Liver (tissue), 9 donors: Measurements from ENCODE around the gene TOP1. TPM values are rescaled to one million over a fixed set of nuclear protein-coding genes. Genes with fewer than 3 reads are reported as not detected.
A peak's percentile ranks its signal among the peaks of the same experiment; 100 is the strongest.

Source experiments
- DNase-seq: peaks from one replicate; pipeline ENCODE4 v3.0.0-alpha.2; 2017; ENCODE audit warnings: low spot score
- H3K27ac ChIP-seq, 2 donors: one replicate each; pipeline ENCODE4 v1.7.0; 2013; ENCODE audit warnings: inconsistent platforms in 2 of 2, low read length in 2 of 2, control low read depth in 1 of 2, low read depth in 1 of 2, mild to moderate bottlenecking in 1 of 2
- H3K27me3 ChIP-seq, 4 donors: one replicate each; pipeline versions ENCODE4 v1.6.1 to v1.7.0; 2013; ENCODE audit warnings: low read length in 3 of 4, inconsistent platforms in 1 of 4, mild to moderate bottlenecking in 1 of 4, moderate library complexity in 1 of 4; ENCODE audit not compliant: control insufficient read depth in 4 of 4, insufficient read depth in 4 of 4
- H3K36me3 ChIP-seq, 4 donors: one replicate each; pipeline versions ENCODE4 v1.6.1 to v1.7.0; 2013; ENCODE audit warnings: low read length in 3 of 4, mild to moderate bottlenecking in 3 of 4, low read depth in 1 of 4, moderate library complexity in 1 of 4; ENCODE audit not compliant: control insufficient read depth in 4 of 4, insufficient read depth in 3 of 4
- H3K4me1 ChIP-seq, 4 donors: one replicate each; pipeline versions ENCODE4 v1.6.1 to v1.7.0; 2013; ENCODE audit warnings: low read length in 3 of 4, mild to moderate bottlenecking in 3 of 4, moderate library complexity in 1 of 4; ENCODE audit not compliant: control insufficient read depth in 4 of 4, insufficient read depth in 4 of 4
- H3K4me3 ChIP-seq, 3 donors: one replicate each; pipeline versions ENCODE4 v1.6.1 to v1.7.0; 2013; ENCODE audit warnings: low read length in 3 of 3, control low read depth in 1 of 3, low read depth in 1 of 3, mild to moderate bottlenecking in 1 of 3
- H3K9ac ChIP-seq, 2 donors: one replicate each; pipeline ENCODE4 v1.7.0; 2013; ENCODE audit warnings: low read length in 2 of 2, mild to moderate bottlenecking in 2 of 2, moderate library complexity in 2 of 2, control low read depth in 1 of 2, low read depth in 1 of 2
- H3K9me3 ChIP-seq, 4 donors: one replicate each; pipeline versions ENCODE4 v1.6.1 to v1.7.0; 2013; ENCODE audit warnings: low read length in 3 of 4; ENCODE audit not compliant: control insufficient read depth in 4 of 4
- EGR1 ChIP-seq, 2 donors: IDR thresholded peaks; 2 replicates each; pipeline ENCODE4 v1.6.1; 2016 to 2018; ENCODE audit warnings: antibody characterized with exemption in 2 of 2, low read depth in 2 of 2
- HNF4A ChIP-seq, 2 donors: conservative IDR thresholded peaks; 2 replicates each; pipeline ENCODE4 v1.6.1; 2016; ENCODE audit warnings: antibody characterized with exemption in 2 of 2, mild to moderate bottlenecking in 2 of 2
- HNF4G ChIP-seq: IDR thresholded peaks from 2 replicates; pipeline ENCODE4 v1.6.1; 2016; ENCODE audit warnings: antibody characterized with exemption
- JUND ChIP-seq, 2 donors: IDR thresholded peaks; 2 replicates each; pipeline ENCODE4 v1.6.1; 2016; ENCODE audit warnings: antibody characterized with exemption in 2 of 2
- NR2F2 ChIP-seq: IDR thresholded peaks from 2 replicates; pipeline ENCODE4 v1.6.1; 2016; ENCODE audit warnings: antibody characterized with exemption
- RAD21 ChIP-seq, 2 donors: IDR thresholded peaks; 2 replicates each; pipeline ENCODE4 v1.6.1; 2016; ENCODE audit warnings: antibody characterized with exemption in 2 of 2, mild to moderate bottlenecking in 2 of 2
- RXRA ChIP-seq, 2 donors: IDR thresholded peaks; 2 replicates each; pipeline ENCODE4 v1.6.1; 2017 to 2018; ENCODE audit warnings: antibody characterized with exemption in 2 of 2, mild to moderate bottlenecking in 1 of 2
- WGBS: extraction: QIAGEN DNeasy Blood & Tissue Kit; methylation state at CpG from one replicate; pipeline ENCODE4 v1.1.7; 2013; 5-methylcytosine and 5-hydroxymethylcytosine counted together
- polyA plus RNA-seq, 2 donors: library from polyadenylated mRNA; stranded (reverse) in 1 of 2; unstranded in 1 of 2; fragments of 200-250 nt in 1 of 2; fragments of >200 nt in 1 of 2; fragmentation: Nextera tagmentation in 1 of 2; extraction: Ambion mirVana in 1 of 2; gene quantifications; one replicate each; pipeline versions ENCODE4 v1.2.1 to v1.2.3, GENCODE V29; 2013 to 2015
- total RNA-seq, 2 donors: library from RNA; depleted of rRNA; stranded (reverse); fragments of >200 nt; gene quantifications; one replicate each; pipeline ENCODE4 v1.2.3, GENCODE V29; 2014
- TF ChIP-seq, protein P1 (sequence below): fragments of 150-350 bp; IDR thresholded peaks from 2 replicates; pipeline ENCODE4 v1.5.1; 2017; ENCODE audit warnings: improper control_type of control experiment, low read depth, low read length; ENCODE audit not compliant: missing input control
- TF ChIP-seq, protein P2 (sequence below): IDR thresholded peaks from 2 replicates; pipeline ENCODE4 v1.6.1; 2016; ENCODE audit warnings: antibody characterized with exemption
- TF ChIP-seq, protein P3 (sequence below): IDR thresholded peaks from 2 replicates; pipeline ENCODE4 v1.6.1; 2016; ENCODE audit warnings: antibody characterized with exemption
- donor health status: healthy.
- donor health status: healthy.
- donor health status: healthy.
- donor health status: healthy.
- donor health status: healthy.

Gene TOP1
- total and polyA plus RNA-seq, 4 donors: 13.7 to 62.1 (median 19.4) TPM

DNA sequence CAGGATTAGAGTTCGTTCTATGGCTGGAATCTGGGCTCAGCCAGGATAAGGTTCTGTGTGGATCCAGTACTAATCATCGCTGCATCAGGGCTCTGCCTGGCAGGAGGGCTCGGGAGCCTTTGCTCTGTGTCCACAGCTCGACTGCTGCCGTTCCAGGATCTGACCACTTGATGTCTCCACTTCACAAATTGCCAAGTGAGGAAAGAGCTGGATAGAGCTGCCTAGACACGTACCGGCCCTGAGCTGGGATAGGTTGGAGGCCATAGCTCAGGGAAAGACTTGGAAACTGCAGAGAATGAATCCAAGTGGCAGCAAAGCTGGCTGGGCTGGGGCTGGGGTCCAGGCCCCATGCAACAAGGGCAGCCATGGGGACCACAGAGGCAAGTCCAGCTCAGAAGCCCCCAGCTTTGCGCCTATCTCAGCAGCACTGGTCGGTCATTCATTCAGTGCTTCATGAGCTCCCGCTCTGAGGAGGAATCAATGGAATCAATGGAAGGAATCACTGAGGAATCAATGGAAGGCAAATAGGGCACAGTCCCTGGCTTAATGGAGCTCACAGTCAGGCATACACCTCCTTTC lies 38.0 kb upstream of the TOP1 start:
- TF ChIP-seq HNF4G (no peak), RAD21 (IDR thresholded peaks at IDR 0.05) (peak; percentile 93 to 97)
- TF ChIP-seq, protein P1, sequence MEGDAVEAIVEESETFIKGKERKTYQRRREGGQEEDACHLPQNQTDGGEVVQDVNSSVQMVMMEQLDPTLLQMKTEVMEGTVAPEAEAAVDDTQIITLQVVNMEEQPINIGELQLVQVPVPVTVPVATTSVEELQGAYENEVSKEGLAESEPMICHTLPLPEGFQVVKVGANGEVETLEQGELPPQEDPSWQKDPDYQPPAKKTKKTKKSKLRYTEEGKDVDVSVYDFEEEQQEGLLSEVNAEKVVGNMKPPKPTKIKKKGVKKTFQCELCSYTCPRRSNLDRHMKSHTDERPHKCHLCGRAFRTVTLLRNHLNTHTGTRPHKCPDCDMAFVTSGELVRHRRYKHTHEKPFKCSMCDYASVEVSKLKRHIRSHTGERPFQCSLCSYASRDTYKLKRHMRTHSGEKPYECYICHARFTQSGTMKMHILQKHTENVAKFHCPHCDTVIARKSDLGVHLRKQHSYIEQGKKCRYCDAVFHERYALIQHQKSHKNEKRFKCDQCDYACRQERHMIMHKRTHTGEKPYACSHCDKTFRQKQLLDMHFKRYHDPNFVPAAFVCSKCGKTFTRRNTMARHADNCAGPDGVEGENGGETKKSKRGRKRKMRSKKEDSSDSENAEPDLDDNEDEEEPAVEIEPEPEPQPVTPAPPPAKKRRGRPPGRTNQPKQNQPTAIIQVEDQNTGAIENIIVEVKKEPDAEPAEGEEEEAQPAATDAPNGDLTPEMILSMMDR: peak; percentile 93
- Histone ChIP-seq H3K27me3 (no peaks in the 10 kb centered on the region), H3K36me3 (no peaks in the 10 kb centered on the region), H3K9me3 (no peaks in the 10 kb centered on the region), H3K4me3 (no peak overlapping the region), H3K9ac (no peak overlapping the region), H3K27ac (no peak overlapping the region), H3K4me1 (peaks cover 0 to 2% (median under 1%) of the 10 kb centered on the region in 4 donors)
- WGBS: 30% methylated on average over 10 of the region's 10 CpGs
- DNase-seq: peak; percentile 77

DNA sequence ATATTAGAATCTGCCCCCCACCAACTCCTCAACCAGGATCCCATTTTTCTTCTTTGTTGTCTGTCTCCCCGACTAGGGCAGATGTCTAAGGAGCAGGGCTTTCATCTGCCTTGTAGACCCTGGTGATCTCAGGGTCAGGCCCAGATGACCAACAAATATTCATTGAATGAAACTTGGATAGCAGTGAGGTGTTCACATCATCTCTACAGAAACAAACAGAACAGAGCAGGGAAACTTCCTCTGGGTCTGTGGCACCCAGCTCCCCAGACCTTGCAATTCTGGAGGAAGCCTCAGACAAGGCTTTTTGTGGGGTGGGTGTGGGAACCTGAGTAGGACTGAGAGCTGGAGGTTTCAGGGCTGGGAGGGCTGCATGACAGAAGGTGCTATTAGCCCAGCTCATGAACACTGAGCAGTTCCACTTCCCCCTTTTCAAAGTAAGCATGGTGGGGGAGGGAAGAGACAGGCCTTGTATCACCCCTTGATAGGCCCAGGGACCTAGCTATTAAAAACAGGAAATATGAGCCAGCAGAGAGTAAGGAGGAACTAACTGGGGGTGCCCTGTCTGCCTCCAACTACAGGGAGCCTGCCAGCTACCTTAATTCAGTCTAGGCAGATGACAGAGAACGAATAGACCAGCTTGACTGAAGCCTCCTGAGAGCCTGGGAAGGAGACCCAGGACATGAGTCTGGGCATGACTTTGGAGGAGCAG lies 37.3 kb upstream of the TOP1 start:
- Histone ChIP-seq H3K9me3 (no peaks in the 10 kb centered on the region), H3K4me1 (peaks cover 0 to 2% (median under 1%) of the 10 kb centered on the region in 4 donors), H3K9ac (no peak overlapping the region), H3K27ac (no peak overlapping the region), H3K27me3 (no peaks in the 10 kb centered on the region), H3K4me3 (no peak overlapping the region), H3K36me3 (no peaks in the 10 kb centered on the region)
- TF ChIP-seq JUND (IDR thresholded peaks at IDR 0.05) (no peak), NR2F2 (no peak), HNF4A (conservative IDR thresholded peaks at IDR 0.05) (no peak), EGR1 (IDR thresholded peaks at IDR 0.05; ENCODE audit: low read depth in 2 of 2) (no peak), RAD21 (IDR thresholded peaks at IDR 0.05) (no peak), RXRA (IDR thresholded peaks at IDR 0.05) (no peak), HNF4G (no peak)
- TF ChIP-seq, protein P2, sequence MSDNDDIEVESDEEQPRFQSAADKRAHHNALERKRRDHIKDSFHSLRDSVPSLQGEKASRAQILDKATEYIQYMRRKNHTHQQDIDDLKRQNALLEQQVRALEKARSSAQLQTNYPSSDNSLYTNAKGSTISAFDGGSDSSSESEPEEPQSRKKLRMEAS: no peak
- TF ChIP-seq, protein P3, sequence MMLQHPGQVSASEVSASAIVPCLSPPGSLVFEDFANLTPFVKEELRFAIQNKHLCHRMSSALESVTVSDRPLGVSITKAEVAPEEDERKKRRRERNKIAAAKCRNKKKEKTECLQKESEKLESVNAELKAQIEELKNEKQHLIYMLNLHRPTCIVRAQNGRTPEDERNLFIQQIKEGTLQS: no peak
- TF ChIP-seq, protein P1: no peak
- no peak for DNase-seq
- 75% methylated on average over 2 of the region's 2 CpGs for WGBS
